ENCODE results near the gene ZNF606.

Gene ZNF606

DNA sequence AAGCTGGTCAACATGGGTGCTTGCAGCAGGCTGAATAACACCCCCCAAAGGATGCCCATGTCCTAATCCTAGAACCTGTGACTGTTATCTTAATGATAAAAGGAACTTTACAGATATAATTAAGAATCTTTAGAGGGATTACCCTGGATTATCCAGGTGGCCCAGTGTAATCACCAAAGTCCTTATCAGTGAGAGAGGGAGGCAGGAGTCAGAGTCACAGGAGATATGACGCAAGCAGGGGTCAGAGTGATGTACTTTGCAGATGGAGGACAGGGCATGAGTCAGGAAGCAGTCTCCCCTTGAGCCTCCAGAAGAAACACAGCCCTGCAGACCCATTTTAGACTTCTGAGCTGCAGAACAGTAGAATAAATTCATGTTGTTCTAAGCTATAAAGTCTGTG is 9.8 kb downstream of the ZNF606 start:
- no peak for TF ChIP-seq POLR2A (IDR thresholded peaks at IDR 0.05; ENCODE audit: low read depth, low read length)
- FAIRE-seq (no peak), DNase-seq (ENCODE audit: insufficient read length, low spot score) (no peak)

DNA sequence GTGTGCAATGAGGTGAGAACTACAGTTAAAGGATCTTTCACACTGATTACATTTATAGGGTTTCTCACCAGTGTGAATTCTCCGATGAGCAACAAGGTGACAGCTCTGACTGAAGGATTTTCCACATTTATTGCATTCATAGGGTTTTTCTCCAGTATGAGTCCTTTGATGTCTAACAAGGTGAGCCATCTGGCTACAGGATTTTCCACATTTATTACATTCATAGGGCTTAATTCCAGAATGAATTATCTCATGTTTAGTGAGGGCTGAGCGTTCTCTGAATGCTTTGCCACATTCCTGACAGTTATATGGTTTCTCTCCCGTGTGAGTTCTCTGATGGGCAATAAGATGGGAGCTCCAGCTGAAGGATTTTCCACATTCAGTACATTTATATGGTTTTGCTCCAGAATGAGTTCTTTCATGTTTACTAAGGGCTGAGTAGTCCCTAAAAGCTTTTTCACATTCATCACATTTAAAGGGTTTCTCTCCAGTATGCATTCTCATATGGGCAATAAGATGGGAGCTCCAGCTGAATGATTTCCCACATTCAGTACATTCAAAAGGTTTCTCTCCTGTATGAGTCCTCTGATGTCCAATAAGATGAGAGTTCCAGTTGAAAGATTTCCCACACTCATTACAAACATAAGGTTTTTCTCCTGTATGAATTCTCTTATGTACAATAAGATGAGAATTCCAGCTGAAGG is 23.9 kb downstream of the ZNF606 start:
- DNase-seq (ENCODE audit: insufficient read length, low spot score) (no peak), FAIRE-seq (no peak)
- no peak for TF ChIP-seq POLR2A (IDR thresholded peaks at IDR 0.05; ENCODE audit: low read depth, low read length)

DNA sequence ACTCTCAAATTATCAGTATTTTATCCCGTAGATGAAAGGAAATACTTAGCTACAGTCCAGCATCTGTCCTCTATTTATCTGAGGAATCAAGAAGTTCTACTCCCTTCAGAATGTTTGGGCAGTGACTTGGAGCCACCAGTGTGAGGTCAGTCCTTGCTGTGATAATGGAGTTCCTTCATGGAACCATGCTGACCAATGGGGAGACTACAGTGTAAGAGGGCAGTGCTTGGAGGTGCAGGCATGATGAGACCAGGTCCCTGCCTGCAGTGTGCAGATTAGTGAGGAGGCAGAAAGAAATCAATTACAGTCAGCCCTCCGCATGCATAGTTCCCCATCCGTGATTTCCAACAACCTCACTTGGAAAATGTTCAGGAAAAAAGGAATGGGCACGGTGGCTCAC is 28.2 kb downstream of the ZNF606 start, which contains the start of gene C19orf18:
Gene C19orf18, minus strand, starts transcription at position 101 of the 400 bp plus-strand sequence. CDS start 102 bp downstream, outside the sequence.
- no peak for TF ChIP-seq POLR2A (IDR thresholded peaks at IDR 0.05; ENCODE audit: low read depth, low read length)
- FAIRE-seq (no peak), DNase-seq (ENCODE audit: insufficient read length, low spot score) (no peak)

DNA sequence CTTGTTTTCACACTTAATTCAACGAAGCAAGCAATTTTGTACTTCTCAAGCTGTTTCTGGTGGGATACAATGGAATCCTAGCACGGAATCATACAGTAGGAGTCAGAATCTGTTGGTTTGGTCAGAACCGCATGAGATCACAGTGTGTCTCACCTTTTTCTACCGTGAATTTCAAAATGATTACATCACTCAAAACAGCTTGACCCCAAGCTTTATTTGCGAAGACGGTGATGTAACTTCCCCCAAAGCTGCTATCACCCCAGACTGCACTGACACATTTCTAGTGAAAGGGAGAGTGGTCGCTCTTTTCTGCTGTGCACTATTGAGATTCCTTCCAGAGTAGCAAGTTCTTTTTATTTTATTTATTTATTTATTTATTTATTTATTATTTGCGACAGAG is 37.9 kb downstream of the ZNF606 start:
- DNase-seq (ENCODE audit: insufficient read length, low spot score) (no peak), FAIRE-seq (no peak)
- no peak for TF ChIP-seq POLR2A (IDR thresholded peaks at IDR 0.05; ENCODE audit: low read depth, low read length)

DNA sequence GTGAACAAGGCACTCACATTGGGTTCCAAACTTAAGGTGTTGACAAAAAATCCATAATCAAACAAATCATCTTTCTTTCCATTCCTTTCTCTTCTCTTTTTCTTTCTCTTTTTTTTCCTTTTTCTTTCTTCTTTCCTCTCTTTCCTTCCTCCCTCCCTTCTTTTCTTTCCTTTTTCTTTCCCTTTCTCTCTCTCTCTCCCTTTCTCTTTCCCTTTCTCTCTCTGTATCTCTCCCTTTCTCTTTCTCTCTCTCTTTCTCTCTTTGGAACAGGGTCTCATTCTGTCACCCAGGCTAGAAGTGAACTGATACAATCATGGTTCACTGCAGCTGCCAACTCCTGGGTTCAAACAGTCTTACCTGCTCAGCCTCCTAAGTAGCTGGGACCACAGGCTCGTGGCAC is 40.8 kb downstream of the ZNF606 start:
- FAIRE-seq, result no peak
- no peak for TF ChIP-seq POLR2A (IDR thresholded peaks at IDR 0.05; ENCODE audit: low read depth, low read length)
- DNase-seq (ENCODE audit: insufficient read length, low spot score), result no peak

DNA sequence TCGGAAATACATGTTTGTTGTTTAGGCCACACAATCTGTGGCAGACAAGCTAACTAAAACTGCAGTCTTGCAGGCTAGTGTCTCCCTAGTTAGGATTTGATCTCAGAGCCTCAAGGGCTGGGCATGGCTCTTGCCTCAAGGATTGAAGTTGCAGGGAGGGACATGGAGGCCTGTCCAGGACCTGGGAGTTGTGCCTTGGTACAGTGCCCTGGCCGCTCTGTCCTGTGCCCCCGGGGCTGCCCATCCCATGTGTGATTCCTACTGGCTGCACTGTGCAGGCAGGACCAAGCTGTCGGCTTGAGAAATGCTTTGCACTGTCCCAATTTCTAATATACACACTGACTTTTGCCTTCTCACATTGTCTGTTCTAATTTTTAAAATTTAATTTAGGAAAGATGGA is 47.6 kb downstream of the ZNF606 start:
- no peak for TF ChIP-seq POLR2A (IDR thresholded peaks at IDR 0.05; ENCODE audit: low read depth, low read length)
- DNase-seq (ENCODE audit: insufficient read length, low spot score), result no peak

DNA sequence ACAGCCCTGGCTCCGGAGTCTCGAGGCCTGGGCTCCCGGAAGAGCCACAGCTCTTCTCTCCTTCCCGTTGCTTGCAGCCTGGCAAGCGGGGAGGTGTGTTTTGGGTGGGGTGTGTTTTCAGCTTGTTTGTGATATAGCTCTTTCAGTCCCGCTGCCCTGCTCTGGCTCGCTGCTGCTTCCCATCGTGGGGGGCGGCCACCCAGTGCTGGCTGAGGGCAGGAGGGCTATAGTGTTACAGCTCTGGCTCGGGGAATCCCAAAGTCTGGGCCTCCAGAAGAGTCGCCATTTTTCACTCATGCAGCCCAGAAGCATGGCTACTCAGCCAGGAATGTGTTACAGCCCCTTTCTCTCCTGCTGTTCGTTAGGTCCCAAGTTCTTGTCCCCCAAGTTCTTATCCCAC is 52.9 kb downstream of the ZNF606 start:
- FAIRE-seq (no peak), DNase-seq (ENCODE audit: insufficient read length, low spot score) (no peak)
- no peak for TF ChIP-seq POLR2A (IDR thresholded peaks at IDR 0.05; ENCODE audit: low read depth, low read length)

More for the DNA sequence above, 47.6 kb downstream of the ZNF606 start:
- FAIRE-seq, result no peak

DNA sequence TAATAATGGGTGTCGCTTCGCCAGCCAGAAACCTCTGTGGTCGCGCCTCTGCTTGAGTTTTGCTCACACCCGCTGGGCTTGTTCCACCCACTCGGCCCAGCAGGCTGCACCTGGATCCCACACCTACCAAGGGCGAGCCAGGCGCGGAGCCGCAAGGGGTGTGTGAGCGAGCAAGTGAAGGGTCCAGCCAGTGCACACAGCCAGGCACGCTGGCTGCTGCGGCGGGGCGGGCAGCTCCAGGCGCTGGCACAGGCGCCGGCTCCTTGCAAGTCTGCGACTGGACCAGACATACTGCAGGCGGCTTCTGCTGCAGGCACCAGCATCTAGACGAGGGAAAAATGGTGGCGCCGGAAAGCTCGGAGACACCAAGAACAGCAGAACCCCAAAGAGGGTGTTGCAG is 53.3 kb downstream of the ZNF606 start:
- FAIRE-seq, result no peak
- TF ChIP-seq POLR2A (IDR thresholded peaks at IDR 0.05; ENCODE audit: low read depth, low read length), result no peak

DNA sequence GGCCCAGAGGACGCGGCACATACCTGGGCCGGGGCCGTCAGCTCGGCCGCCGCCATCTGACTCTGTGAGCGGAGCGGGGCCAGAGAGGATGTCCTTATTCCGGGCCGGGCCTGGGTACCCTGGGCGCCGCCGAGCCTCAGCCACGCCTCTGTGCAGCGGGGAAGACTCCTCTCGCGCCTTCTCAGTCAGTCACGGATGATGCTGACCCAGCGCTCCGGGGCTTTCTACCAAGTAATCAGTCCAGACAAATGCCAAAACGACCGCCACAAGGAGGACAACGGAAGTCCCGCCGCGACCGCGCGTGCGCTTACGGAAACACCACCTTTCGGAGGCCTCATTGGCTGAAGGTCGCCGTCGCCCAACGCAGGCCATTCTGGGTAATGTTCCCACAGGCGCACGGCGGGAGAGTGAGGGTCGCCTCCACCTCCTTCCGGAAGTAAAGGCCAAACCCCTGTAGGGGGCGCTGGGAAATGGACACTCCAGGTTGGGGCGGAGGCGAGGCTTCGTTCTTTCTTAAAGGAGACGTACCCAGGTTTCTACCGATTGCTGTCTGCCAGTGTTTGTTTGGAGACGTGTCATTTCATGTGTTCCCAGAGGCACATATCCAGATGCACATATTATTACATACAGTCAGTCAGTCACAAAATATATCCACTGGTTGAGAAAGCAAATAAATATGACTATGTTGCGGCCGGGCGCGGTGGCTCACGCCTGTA is 55.0 kb downstream of the ZNF606 start, which contains the start of gene ZNF256:
Gene ZNF256, minus strand, starts transcription at position 288 of the 716 bp plus-strand sequence. Its CDS starts 232 bp downstream, at position 56.
- TF ChIP-seq POLR2A (IDR thresholded peaks at IDR 0.05; ENCODE audit: low read depth, low read length), result peak; percentile 46
- DNase-seq (ENCODE audit: insufficient read length, low spot score) (peak; percentile 99), FAIRE-seq (peak; percentile 72)

More for the DNA sequence above, 53.3 kb downstream of the ZNF606 start:
- no peak for DNase-seq (ENCODE audit: insufficient read length, low spot score)

DNA sequence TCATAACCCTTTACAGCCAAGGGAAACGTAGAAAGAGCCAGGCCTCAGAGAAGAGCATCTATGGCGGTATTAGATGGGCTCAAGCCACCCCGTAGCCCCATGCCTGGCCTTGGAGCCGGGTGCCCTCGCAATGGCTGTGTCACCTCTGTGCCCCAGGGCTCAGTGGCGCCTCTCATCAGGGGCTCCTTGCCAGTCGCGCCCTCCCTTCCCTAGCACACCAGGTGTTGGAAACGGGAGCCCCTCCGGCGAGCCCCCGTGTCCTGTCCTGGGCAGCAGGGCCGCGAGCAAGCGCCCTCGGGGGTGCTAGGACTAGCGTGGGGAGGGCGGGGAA is 55.6 kb downstream of the ZNF606 start:
- no peak for TF ChIP-seq POLR2A (IDR thresholded peaks at IDR 0.05; ENCODE audit: low read depth, low read length)
- DNase-seq (ENCODE audit: insufficient read length, low spot score) (no peak), FAIRE-seq (no peak)

DNA sequence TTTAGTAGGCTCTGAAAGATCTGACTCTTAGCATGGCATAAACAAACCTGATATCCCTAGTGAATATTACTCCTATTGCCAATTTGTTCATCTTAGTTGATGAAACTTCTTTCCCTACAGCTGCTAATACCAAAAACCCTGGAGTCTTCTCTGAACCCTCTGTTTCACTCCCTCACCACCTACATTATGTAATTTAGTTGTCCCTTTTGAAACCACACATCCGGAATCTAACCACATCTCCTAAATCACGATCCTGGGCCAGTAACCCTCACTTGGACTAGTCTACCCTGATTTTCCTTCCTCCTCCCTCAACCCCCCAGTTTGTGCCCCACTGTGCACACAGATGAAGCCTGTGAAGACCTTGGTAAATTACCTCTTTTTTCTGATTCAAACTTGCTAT is 56.3 kb downstream of the ZNF606 start:
- DNase-seq (ENCODE audit: insufficient read length, low spot score) (no peak), FAIRE-seq (no peak)
- TF ChIP-seq POLR2A (IDR thresholded peaks at IDR 0.05; ENCODE audit: low read depth, low read length), result no peak

DNA sequence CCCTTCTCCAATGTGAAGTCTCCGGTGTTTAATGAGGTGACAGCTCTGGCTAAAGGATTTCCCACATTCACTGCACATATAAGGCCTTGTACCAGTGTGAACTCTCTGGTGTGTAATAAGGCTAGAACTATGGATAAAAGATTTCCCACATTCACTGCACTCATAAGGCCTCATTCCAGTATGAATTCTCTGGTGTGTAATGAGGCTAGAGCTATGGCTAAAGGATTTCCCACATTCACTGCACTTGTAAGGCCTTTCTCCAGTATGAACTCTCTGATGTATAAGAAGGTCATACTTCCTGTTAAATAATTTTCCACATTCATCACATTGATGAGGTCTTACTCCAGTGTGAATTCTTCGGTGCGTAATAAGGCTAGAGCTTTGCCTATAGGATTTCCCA is 61.0 kb downstream of the ZNF606 start:
- DNase-seq (ENCODE audit: insufficient read length, low spot score) (no peak), FAIRE-seq (no peak)
- TF ChIP-seq POLR2A (IDR thresholded peaks at IDR 0.05; ENCODE audit: low read depth, low read length), result no peak

DNA sequence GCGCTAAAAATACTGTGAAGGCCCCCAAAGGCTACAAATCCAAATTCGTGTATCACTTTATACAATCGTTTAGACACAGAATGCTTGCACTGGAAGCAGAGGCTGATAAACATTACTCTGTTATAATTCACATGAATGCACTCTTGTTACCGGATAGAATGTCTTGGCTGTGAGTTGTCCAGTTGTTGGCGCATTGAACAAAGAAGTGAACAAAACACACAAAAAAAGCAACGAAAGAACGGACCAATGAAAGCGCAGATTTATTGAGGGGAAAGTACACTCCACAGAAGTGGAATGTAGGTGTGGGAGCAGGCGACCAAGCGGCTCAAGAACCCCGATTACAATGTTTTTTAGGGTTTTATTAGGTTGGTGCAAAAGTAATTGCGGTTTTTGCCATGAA is 66.9 kb downstream of the ZNF606 start:
- FAIRE-seq, result no peak
- DNase-seq (ENCODE audit: insufficient read length, low spot score), result no peak
- TF ChIP-seq POLR2A (IDR thresholded peaks at IDR 0.05; ENCODE audit: low read depth, low read length), result no peak

DNA sequence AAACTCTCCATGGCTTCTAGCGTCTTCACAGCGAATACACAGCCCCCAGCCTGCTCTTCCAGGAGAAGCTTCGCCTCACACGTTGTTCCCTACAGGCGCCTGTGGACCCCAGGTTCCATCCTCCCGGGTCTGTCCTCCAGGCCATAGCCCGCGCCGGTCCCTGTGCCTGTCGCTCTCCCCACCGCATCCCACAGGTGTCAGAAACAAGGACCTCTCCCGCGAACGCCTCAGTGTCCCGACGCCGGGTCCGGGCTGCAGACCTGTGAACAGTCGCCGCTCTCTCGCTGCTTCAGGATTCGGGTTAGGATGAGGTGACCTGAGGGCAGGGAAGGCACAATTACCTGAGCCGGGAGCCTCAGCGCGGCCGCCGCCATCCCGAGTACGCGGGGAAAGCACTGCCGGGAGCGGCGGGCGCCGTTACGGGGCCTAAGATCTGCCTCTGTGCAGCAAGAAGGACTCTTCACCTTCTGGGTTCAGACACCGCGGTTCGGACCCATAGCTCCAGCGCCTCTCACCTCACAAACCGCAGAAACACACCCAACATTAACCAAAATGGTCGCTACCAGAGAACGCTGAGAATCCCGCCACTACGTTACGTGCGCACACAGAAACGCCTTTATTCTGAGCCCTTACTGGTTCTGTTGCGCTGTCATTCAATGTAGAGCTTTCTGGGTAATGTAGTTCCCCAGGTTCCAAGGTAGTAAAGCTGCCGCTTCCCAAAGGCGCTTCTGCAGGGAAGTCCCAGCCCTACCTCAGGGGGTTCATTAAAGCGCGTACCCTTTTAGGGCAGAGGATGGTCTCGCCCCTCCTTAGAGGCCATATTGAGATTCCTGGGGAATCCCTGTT is 67.6 kb downstream of the ZNF606 start, which contains the start of gene ZNF418:
Gene ZNF418, minus strand, starts transcription at position 583 of the 846 bp plus-strand sequence. CDS start 1,580 bp downstream, outside the sequence.
- DNase-seq (ENCODE audit: insufficient read length, low spot score), result no peak
- FAIRE-seq, result no peak
- no peak for TF ChIP-seq POLR2A (IDR thresholded peaks at IDR 0.05; ENCODE audit: low read depth, low read length)
